ENCODE data around the gene FBXL3.

- TF ChIP-seq CTCF (IDR thresholded peaks at IDR 0.05; ENCODE audit: insufficient read depth, low read length), result no peak
- no peak for TF ChIP-seq POLR2AphosphoS5 (IDR thresholded peaks at IDR 0.05; ENCODE audit: low read depth)
- TF ChIP-seq REST (IDR thresholded peaks at IDR 0.05; ENCODE audit: insufficient replicate concordance, low read depth), result no peak
Observed at GRCh38 chr13:77001963-77002587, 24.9 kb downstream of the FBXL3 start.
